Liver (tissue), 3 donors: Measurements from ENCODE around the gene KRTAP11-1.

Source experiments
- GABPA ChIP-seq, 2 donors: IDR thresholded peaks in 1 of 2; conservative IDR thresholded peaks in 1 of 2; 2 replicates each; pipeline ENCODE4 v1.6.1; 2016; ENCODE audit warnings: antibody characterized with exemption in 2 of 2, mild to moderate bottlenecking in 1 of 2, moderate library complexity in 1 of 2
- HNF4A ChIP-seq, 2 donors: conservative IDR thresholded peaks; 2 replicates each; pipeline ENCODE4 v1.6.1; 2016; ENCODE audit warnings: antibody characterized with exemption in 2 of 2, mild to moderate bottlenecking in 2 of 2
- JUND ChIP-seq, 2 donors: IDR thresholded peaks; 2 replicates each; pipeline ENCODE4 v1.6.1; 2016; ENCODE audit warnings: antibody characterized with exemption in 2 of 2
- TAF1 ChIP-seq: conservative IDR thresholded peaks from 2 replicates; pipeline ENCODE4 v1.6.1; 2016; ENCODE audit warnings: antibody characterized with exemption, mild to moderate bottlenecking
- TF ChIP-seq, protein P1 (sequence below): fragments of 150-350 bp; IDR thresholded peaks from 2 replicates; pipeline ENCODE4 v1.5.1; 2017; ENCODE audit warnings: improper control_type of control experiment, low read depth, low read length; ENCODE audit not compliant: missing input control
- TF ChIP-seq, protein P2 (sequence below): IDR thresholded peaks from 2 replicates; pipeline ENCODE4 v1.6.1; 2016; ENCODE audit warnings: antibody characterized with exemption, mild to moderate bottlenecking
- TF ChIP-seq, protein P3 (sequence below): IDR thresholded peaks from 2 replicates; pipeline ENCODE4 v1.6.1; 2016; ENCODE audit warnings: antibody characterized with exemption
- donor health status: healthy.
- donor health status: healthy.

DNA sequence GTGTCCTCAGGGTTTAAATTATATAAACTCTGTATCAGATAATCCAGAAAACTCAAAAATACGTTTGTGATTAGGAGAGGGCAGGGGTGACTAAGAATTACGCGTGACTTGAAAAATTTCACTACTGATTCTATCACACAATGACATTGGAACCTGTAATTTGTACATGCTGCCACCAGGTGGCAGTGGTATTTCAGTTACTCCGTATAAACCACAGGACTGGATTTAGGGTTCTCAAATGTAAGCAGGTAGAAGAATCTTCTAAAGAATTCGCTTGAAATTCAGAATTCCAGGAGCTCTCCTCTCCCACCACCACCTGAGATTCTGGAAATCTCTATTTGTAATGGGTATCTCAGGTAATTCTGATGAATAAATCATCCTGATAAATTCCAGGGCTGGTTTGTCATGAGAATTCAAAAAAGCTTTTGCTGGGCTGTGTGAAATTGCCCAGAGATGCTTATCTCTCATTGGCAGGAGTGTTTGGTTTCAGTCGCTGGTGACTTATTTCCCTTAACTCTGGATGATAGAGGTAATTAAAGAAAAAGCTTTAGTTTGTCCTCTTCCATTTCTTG, 50.1 kb downstream of the KRTAP11-1 start:
- TF ChIP-seq, protein P1, sequence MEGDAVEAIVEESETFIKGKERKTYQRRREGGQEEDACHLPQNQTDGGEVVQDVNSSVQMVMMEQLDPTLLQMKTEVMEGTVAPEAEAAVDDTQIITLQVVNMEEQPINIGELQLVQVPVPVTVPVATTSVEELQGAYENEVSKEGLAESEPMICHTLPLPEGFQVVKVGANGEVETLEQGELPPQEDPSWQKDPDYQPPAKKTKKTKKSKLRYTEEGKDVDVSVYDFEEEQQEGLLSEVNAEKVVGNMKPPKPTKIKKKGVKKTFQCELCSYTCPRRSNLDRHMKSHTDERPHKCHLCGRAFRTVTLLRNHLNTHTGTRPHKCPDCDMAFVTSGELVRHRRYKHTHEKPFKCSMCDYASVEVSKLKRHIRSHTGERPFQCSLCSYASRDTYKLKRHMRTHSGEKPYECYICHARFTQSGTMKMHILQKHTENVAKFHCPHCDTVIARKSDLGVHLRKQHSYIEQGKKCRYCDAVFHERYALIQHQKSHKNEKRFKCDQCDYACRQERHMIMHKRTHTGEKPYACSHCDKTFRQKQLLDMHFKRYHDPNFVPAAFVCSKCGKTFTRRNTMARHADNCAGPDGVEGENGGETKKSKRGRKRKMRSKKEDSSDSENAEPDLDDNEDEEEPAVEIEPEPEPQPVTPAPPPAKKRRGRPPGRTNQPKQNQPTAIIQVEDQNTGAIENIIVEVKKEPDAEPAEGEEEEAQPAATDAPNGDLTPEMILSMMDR = peak; percentile 37
- no peak for TF ChIP-seq GABPA (IDR thresholded peaks at IDR 0.05 in 1 of 2, conservative IDR thresholded peaks at IDR 0.05 in 1 of 2)
- TF ChIP-seq JUND (IDR thresholded peaks at IDR 0.05) = no peak
- no peak for TF ChIP-seq HNF4A (conservative IDR thresholded peaks at IDR 0.05)
- TF ChIP-seq TAF1 = no peak
- TF ChIP-seq, protein P2, sequence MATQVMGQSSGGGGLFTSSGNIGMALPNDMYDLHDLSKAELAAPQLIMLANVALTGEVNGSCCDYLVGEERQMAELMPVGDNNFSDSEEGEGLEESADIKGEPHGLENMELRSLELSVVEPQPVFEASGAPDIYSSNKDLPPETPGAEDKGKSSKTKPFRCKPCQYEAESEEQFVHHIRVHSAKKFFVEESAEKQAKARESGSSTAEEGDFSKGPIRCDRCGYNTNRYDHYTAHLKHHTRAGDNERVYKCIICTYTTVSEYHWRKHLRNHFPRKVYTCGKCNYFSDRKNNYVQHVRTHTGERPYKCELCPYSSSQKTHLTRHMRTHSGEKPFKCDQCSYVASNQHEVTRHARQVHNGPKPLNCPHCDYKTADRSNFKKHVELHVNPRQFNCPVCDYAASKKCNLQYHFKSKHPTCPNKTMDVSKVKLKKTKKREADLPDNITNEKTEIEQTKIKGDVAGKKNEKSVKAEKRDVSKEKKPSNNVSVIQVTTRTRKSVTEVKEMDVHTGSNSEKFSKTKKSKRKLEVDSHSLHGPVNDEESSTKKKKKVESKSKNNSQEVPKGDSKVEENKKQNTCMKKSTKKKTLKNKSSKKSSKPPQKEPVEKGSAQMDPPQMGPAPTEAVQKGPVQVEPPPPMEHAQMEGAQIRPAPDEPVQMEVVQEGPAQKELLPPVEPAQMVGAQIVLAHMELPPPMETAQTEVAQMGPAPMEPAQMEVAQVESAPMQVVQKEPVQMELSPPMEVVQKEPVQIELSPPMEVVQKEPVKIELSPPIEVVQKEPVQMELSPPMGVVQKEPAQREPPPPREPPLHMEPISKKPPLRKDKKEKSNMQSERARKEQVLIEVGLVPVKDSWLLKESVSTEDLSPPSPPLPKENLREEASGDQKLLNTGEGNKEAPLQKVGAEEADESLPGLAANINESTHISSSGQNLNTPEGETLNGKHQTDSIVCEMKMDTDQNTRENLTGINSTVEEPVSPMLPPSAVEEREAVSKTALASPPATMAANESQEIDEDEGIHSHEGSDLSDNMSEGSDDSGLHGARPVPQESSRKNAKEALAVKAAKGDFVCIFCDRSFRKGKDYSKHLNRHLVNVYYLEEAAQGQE = no peak
- TF ChIP-seq, protein P3, sequence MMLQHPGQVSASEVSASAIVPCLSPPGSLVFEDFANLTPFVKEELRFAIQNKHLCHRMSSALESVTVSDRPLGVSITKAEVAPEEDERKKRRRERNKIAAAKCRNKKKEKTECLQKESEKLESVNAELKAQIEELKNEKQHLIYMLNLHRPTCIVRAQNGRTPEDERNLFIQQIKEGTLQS = no peak
